GM21367 (cell line): ENCODE measurements around the gene PDE4D.
A peak's percentile ranks its signal among the peaks of the same experiment; 100 is the strongest.
"Not testable (repeated sequence)": the region's sequence is repeated elsewhere in the genome, so short reads cannot be mapped to it uniquely, and the experiment has no call there.

ENCODE experiments used
- ATAC-seq: cut with Tn5 transposase; IDR thresholded peaks from one replicate; pipeline ENCODE4 v1.9.1; 2021; ENCODE audit not compliant: unreplicated experiment

PDE4D gene

DNA sequence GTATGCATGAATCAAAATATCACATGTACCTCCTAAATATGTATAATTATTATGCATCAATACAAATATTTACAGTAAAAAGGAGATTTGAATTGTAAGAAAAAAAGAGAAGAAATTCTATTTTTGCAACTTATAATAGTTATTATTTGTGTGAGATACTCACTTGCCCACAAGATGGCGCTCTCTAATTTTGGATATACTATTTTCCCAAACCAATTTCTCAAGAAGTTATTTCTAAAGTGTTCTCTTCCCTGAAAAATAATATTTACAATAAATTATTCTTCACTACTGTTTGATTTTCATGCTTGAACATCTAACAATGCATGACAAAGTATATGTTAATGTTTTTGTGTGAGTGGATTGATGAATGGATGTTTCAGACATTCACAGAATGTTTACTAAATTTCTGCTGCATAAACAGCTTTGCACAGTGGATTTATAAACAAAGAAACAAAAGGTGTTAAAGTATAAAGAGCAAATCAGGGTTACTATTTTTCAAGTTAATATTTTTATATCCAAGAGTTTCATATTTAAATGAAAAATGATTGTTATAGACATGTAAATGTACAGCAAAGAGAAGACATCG, 503.4 kb downstream of the PDE4D start:
- no peak for ATAC-seq

DNA sequence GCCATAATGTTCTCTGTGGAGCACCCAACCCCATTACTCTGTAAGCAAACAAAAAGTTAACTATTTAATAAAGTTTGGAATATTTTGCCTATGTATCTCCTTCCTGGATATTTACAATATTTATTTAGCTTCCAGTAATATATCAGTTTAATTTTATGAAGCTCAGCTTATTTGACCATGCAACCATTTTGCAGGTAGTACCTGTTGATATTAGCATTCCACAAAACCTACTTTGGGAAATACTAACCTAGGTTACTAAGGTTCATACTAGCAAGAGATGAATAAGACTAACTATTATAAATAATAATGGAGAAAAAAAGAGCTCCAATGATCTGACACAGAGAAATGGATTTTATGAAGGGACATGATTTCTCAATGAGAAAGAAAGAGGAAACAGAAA, 506.4 kb downstream of the PDE4D start:
- no peak for ATAC-seq

DNA sequence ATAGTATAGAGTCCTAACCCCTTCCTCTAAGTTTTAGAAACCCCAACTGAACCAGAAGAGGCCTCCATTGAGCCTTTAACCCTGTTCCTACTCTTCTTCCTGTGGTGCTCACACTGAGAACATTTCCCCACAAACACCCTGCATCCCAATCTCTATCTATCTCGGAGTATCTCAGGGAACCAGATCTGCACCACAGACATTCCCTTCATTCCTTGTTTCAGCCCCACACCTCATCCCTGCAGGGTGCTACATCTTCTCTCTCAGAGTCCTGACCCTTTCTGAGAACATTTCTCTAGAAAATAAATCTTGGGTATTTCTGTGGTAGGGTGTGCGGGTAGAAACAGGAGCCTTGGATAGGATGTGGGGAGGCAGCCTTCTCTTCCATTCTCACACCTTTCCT, 507.8 kb downstream of the PDE4D start:
- no peak for ATAC-seq

DNA sequence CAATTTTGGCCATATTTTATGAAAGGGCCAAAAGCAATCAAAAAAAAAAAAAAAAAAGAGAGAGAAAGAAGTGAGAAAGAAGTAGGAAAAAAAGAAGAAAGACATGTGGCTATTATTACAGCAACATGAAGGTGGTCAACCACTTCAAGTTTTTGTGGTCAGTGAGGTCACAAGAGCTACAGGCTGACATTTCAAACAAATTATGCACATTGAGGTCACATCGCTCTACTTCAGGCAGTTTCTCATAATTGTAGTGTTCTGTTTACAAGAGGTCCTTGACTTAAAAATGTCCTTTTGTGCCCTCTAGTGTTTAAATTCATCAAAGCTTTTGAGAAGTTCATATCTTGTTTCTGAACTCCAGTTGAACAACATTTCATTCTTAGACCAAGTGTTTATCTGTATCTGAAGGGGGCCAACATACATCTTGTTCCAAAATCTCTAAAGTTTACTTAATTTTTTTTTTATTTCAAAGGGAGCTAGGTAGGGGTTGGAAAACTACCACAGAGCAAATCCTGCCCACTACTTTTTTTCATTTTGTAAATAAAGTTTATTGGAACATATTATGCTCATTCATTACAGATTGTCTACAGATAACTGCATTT, 513.1 kb downstream of the PDE4D start:
- peak; percentile 98 for ATAC-seq

DNA sequence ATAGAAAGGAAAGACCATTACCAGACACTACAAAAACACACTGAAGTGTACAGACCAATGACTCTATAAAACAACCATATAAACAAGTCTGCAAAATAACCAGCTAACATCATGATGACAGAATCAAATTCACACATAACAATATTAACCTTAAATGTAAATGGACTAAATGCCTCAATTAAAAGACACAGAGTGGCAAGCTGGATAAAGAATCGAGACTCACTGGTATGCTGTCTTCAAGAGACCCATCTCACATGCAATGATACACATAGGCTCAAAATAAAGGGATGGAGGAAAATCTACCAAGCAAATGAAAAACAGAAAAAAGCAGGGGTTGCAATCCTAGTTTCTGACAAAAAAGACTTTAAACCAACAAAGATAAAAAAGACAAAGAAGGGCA, 519.5 kb downstream of the PDE4D start:
- not testable (repeated sequence) for ATAC-seq

DNA sequence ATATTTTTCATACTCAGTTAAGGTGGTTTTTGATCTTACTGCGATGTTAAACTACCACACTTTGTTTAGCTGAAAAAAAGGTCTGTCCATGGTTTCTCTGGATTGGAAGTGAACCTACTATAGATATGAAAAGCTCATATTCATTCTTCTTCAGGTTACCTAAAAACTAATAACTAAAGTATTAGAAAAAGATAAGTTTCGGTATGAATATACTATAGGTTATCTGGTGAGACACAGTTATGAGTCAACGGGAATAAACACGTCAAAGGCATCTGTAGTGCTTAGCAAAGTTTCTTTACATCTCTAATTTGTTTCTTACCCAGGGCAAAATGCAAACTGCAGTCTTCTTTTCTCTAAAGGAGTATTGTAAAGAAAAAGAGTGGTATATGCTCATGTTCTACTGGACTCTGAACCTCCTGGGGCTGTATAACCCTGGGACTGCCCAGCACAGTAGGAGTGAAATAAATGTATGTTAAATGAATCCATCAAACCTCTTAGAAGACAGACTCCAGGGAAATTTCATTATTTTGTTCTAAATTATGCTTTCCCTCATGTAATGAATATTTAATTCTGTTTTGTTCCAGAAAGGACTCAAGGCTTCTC, 521.9 kb downstream of the PDE4D start:
- ATAC-seq = no peak

DNA sequence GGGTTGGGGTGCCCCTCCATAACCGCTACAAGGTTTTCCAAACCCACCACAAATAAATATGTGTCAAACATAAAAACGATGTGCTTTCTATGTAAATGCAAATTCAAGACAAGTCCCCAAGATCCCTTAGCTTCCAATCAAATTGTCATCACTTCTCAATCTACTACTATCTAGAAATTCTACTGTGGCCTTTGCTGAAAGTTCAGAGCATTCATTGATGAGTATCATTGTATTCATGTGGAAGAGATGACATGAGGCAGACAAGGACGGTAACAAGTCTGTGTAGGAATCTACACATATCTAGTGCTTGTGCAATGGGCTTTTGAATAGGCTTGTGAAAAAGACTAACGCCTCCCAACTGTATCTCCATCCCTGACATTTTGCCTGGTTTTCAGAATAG, 524.6 kb downstream of the PDE4D start:
- ATAC-seq = no peak

DNA sequence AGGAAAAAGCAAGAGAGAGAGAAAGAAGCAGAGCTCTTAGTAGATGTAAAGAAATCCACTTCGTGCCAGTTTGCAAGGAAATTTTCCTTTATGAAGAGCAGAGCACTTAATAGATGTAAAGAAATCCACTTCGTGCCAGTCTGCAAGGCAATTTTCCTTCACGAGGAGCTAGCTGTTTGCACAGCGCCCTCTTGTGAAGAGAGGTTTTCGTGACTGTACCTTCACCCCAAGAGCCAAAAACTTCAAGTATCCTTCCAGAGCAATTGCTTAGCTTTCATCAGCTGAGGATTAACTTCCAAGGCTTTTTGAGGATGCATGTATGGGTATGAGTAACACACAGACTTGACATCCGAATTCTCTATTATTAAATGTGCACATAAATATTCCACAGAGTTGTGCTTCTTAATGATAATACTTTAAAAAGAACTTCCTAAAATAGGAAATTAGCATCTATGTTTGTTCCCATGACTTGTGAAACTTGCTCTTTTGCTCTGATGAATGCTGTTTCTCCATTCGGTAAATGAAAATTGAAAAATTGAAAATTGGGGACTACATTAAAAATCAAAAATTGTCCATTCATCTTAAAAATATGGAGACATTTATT, 525.6 kb downstream of the PDE4D start:
- no peak for ATAC-seq

DNA sequence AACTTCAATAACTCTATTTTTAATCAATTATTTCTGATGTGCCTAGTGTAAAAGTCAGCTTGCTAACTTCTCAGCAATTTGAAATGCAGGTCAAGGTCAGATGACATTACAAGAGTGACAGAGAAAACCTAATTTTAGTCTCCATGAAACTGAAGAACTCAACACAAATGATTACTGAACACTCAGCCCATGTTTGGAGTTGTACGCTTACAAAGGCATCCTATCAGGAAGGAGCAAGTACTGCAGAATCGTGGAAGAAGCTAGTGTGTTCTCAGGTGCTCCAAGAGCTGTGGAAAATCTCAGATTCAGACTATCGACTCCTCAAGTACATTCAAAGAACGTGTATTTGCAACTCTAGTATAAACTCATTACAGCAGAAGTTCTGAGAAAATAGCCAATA, 526.7 kb downstream of the PDE4D start:
- ATAC-seq = no peak

DNA sequence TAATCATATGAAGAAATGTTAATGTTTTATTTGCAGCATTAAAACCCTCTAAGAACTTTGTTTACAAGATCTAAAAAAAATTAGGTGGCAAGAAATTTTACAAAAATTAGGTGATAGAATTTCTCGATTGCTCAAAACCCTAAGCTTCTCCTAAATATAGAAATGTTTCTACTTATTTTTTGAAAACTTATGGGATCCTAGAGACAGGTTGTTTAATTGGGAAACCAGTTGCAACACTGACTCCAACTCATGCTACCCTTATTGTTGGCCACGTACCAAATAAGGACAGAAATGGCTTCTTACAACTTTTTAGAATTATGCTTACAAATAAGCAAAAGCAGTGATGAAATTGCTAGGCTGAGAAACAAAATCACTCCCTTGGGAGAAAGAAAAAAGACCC, 531.1 kb downstream of the PDE4D start:
- no peak for ATAC-seq

DNA sequence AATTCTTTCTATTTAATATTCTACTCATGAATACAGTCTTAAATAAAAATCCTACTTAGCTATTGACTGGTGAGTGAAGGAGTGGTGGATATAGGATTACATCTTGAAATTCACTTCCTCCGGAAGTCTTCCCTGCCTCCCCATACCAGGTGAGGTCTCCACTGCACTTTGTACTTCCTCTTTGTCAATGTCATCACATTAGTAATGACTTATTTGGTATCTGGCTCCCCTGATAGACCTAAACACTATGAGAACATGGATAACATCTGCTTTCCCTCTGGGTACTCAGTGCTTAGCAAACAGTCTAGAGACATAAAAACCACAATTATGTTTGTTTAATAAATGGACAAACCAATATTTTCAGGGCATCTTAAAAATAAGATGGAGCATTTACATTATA, 532.1 kb downstream of the PDE4D start:
- ATAC-seq = no peak

DNA sequence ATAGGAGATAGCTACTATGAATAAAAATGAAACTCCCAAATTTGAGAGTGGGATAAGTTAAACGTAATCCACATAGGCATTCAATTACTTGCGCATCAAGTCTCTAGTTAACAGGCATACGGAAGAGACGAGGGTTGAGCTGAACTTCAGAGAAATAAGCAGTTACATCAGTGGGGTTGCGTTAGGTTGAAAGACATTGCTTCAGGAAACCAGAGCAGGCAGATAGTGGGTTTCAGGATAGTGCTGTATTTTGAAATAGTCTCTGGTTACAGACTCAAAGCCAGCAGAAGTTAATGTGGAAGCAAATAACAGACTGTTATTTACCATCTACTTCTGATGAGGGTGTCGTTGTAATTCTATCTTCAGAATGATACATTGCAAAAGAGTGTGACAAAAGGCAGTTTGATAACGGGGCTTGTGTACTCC, 533.4 kb downstream of the PDE4D start:
- no peak for ATAC-seq

DNA sequence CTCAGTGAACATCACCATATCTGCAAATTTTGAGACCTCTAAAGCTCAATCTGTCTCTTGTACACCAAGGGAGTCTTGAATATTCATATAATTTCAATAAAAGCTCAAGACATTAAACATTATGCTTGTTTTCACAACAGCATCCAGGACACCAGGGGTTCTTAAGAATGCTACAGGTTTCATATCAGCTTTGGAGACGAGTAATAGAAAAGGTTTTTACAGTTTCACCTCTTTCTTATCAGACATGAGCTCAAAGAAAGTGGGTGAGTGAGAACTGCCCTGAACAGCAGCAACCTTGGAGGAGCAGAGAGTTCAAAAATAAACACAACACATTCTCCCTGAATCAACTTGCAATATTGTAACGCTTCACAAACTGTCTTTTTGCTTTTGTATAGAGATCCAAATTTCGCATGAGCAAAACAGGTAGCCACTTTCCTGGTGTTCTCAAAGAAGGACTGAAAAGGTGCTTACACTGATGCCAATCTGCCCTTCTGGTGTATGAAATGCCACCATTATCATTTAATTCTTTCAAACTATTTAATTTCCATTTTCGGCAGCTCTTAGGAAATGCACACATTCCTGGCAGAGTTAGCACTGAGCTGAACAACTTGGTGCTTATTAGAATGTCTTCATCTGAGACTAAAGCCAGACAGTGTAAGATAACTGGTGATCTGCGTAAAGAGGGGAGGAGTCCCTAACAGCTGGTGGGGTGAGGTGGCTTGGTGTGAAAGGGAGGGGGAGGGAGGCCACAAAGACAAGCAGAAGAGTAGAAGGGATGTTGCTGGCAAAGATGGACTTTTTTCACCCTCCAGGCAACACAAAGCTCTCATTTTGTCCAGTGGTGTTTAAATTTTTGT, 535.3 kb downstream of the PDE4D start:
- ATAC-seq = no peak

DNA sequence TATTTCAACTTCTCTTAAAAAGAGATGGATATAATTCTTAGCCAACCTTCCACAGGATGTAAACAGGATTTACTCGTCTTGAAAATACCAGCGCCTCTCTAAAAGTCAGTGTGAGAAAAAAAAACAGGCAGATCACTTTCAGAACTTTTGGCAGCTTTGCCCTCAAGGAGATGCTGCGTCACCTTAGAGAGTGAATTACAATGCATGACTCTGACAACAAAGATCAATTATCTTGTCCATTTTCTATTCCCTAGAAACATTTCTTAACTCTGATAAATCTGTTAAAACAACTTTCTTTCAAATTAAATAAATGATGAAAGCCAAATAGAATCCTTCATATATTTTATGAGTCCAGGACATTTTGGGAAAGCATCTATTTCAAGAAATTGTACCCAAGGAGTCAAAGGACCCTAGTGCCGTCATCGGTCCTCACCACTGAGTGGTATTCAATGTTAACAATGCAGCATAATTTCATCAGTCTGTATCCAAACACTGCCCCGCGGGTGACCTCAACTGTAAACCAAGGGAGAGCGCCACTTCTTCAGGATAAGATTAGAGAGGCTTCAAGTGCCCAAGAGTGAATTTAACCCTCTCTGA, 536.0 kb downstream of the PDE4D start:
- no peak for ATAC-seq

DNA sequence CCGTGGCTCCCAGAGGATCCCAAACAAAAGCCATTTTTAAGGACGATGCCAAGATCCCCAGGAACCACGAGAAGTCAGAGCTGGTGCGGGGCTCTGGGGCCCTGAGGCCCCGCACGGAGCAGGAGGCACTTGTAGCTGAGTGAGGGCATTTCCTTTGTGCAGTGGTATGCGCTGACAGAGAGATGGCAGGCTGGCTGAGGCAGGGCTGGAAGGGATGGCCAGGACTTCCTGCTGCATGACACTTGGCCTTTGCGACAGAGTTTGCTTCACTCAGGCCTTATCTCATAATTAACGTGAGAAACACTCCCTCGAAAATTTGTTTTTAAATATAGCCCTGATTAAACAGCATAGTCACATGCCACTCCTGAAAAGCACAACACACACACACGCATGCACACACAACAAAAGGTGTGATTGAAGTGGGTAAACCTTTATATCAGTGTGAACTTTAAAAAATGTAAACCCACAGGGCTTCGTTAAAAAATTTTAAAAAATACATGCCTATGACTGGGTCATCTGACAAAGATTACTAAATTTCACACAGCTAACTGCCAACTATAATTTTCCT, 536.6 kb downstream of the PDE4D start:
- ATAC-seq = no peak

DNA sequence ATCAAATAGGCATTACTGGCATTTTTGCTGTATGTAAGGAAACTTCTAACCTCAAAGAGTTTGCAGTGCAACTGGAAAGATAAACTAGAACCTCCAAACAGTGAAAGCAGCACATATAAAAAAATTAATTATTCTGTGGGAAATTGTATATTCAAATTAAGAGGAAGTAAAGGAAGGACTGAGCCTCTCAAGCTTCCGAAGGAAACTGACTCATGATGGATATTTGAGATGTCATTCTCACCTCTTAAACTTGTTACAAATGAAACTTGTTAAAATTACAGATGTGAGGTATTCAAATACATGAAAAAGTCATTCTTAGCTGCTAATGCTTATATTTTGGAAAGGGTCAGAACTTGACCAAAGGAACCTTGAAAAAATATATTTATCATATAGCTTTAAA, 538.7 kb downstream of the PDE4D start:
- no peak for ATAC-seq

DNA sequence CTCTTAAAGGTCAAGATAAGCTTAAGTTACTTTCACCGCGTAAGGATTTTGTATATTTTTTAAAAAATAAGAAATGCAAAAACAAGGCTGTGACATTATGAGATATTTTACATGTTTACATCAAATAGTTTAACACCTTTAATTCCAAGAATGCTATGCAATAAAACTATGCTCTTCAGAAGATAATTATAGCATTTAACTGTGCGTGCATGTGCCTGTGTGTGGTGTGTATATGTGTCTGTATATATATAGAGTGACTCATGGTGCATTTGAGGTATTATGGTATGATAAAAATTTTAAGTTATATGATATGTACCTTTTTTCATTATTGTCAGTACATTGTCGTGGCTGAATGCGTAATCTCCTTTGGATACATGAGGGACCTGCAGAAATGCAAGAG, 539.3 kb downstream of the PDE4D start:
- no peak for ATAC-seq

DNA sequence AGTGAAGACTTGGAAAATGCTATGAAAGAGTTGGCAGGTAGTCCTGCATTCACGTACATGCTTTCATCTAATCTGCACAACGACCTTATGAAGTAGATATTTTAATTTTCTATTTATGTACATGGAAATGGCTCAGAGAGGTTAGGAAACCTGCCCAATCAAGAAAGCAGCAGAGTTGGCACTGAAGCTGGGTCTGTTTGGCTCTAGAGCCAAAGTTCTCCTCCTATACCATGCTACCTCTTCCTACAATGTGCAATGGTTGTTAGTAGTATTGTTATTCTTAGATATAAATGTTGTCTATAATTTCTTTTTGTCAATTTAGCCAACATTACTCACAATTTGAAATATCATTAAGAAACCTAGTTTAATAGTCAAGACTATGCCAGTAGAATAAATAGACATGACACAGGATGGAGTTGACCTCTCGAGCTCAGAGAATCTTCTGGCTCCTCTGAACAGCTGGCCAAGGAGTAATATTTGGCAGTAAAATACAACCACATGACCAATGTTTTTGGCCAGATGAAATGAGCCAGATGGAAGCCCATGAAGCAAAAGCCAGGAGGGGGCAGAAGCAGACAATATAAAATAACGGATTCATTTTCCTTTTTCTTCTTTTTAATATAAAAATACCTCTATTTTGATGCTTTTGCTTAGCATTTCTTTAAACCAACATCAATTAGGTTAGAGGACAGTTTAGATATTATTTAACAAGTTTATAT, 542.3 kb downstream of the PDE4D start:
- ATAC-seq = no peak

DNA sequence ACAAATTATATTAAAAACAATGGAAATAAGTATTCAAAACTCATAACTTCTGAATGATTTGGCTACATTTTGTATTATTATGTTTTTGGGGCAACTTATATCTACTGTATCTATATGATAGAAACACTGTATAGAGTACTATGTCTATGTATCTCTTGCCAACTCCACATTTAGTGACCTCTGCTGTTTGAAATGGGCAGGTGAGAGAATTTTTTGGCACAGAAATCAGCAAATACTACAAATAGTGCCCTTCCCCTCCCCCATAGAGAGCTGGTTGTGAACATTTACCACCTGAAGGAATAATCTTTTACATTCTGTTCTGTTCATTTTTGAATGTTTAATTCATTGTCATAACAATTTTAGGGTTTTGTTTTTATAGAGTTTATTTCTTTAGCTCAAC, 545.3 kb downstream of the PDE4D start:
- ATAC-seq = no peak

DNA sequence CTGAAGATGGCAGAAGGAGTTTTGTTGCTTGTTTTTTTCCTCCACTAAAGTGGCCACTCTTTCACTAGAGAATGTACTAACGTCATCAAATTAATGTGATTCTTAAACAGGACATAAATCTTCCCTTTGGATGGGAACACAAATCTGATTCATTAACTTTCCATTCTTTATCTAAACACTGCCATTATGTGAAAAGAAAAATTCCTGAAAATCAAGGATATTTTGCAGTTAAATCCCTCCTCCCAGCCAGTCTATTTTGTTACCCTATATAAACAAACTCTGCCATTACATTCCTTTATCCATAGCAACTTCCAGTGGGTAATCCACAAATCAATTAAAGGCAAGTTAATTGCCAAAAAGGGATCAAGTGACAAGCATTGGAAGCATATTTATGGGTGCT, 546.5 kb downstream of the PDE4D start:
- no peak for ATAC-seq
